Astrocyte (in vitro differentiated cells and primary cell): ENCODE results near the gene TOGARAM2. TPM values are rescaled to one million over a fixed set of nuclear protein-coding genes. Genes with fewer than 3 reads are reported as not detected.
"Not testable (repeated sequence)": the region's sequence is repeated elsewhere in the genome, so short reads cannot be mapped to it uniquely, and the experiment has no call there.

Experiments
- DNase-seq: peaks from one replicate; pipeline ENCODE4 v3.0.0-alpha.2; 2010; ENCODE audit warnings: low read depth
- FAIRE-seq: peaks from 2 replicates; lab custom pipeline; 2011; peaks lifted over from hg19 to GRCh38; lab: Jason Lieb, UNC
- H2AFZ ChIP-seq: 2 replicates; pipeline ENCODE4 v1.6.0; 2012; ENCODE audit warnings: low read depth, low read length, inconsistent platforms
- H3K27ac ChIP-seq: 2 replicates; pipeline ENCODE4 v1.5.1; 2011; ENCODE audit warnings: low read depth, low read length, inconsistent platforms
- H3K27me3 ChIP-seq: 2 replicates; pipeline ENCODE4 v1.6.0; 2011; ENCODE audit warnings: low read length, inconsistent platforms; ENCODE audit not compliant: insufficient read depth
- H3K36me3 ChIP-seq: 2 replicates; pipeline ENCODE4 v1.5.1; 2011; ENCODE audit warnings: low read length, inconsistent platforms; ENCODE audit not compliant: insufficient read depth
- H3K4me1 ChIP-seq: 2 replicates; pipeline ENCODE4 v1.5.1; 2011; ENCODE audit warnings: low read length, inconsistent platforms; ENCODE audit not compliant: insufficient read depth
- H3K4me2 ChIP-seq: 2 replicates; pipeline ENCODE4 v1.6.0; 2012; ENCODE audit warnings: low read length, inconsistent platforms
- H3K4me3 ChIP-seq: 2 replicates; pipeline ENCODE4 v1.5.1; 2011; ENCODE audit warnings: low read depth, mild to moderate bottlenecking, low read length, inconsistent platforms; ENCODE audit not compliant: insufficient read depth
- H3K79me2 ChIP-seq: 2 replicates; pipeline ENCODE4 v1.6.0; 2012; ENCODE audit warnings: mild to moderate bottlenecking, low read length, inconsistent platforms; ENCODE audit not compliant: insufficient read depth
- H3K9ac ChIP-seq: 2 replicates; pipeline ENCODE4 v1.6.0; 2012; ENCODE audit warnings: mild to moderate bottlenecking, low read length, inconsistent platforms
- H3K9me3 ChIP-seq: 2 replicates; pipeline ENCODE4 v1.5.1; 2012; ENCODE audit warnings: low read depth, mild to moderate bottlenecking, low read length, inconsistent platforms; ENCODE audit not compliant: insufficient read depth
- H4K20me1 ChIP-seq: 2 replicates; pipeline ENCODE4 v1.6.0; 2012; ENCODE audit warnings: low read length, inconsistent platforms; ENCODE audit not compliant: insufficient read depth
- H3K27ac Mint-ChIP-seq: one replicate; pipeline ENCODE4 v1.8.0; 2021; ENCODE audit warnings: mild to moderate bottlenecking, mixed read lengths; ENCODE audit not compliant: unreplicated experiment
- H3K27me3 Mint-ChIP-seq: one replicate; pipeline ENCODE4 v1.8.0; 2021; ENCODE audit warnings: low read depth, mixed read lengths; ENCODE audit not compliant: unreplicated experiment
- H3K36me3 Mint-ChIP-seq: one replicate; pipeline ENCODE4 v1.8.0; 2021; ENCODE audit warnings: low read depth, mixed read lengths; ENCODE audit not compliant: unreplicated experiment
- H3K4me1 Mint-ChIP-seq: one replicate; pipeline ENCODE4 v1.8.0; 2021; ENCODE audit warnings: low read depth, mixed read lengths; ENCODE audit not compliant: unreplicated experiment
- H3K4me3 Mint-ChIP-seq: one replicate; pipeline ENCODE4 v1.8.0; 2021; ENCODE audit warnings: mild to moderate bottlenecking, moderate library complexity, mixed read lengths; ENCODE audit not compliant: unreplicated experiment
- H3K9me3 Mint-ChIP-seq: one replicate; pipeline ENCODE4 v1.8.0; 2021; ENCODE audit warnings: mild to moderate bottlenecking, mixed read lengths; ENCODE audit not compliant: unreplicated experiment
- EZH2 ChIP-seq: IDR thresholded peaks from 2 replicates; pipeline ENCODE4 v1.6.1; 2012; ENCODE audit warnings: mild to moderate bottlenecking, low read length, inconsistent platforms; ENCODE audit not compliant: insufficient read depth
- total RNA-seq: library from RNA; stranded (reverse); gene quantifications from 2 replicates; pipeline ENCODE4 v1.2.1, GENCODE V29; 2021
- TF ChIP-seq, protein P1 (sequence below): IDR thresholded peaks from 2 replicates; pipeline ENCODE4 v1.5.1; 2011; ENCODE audit warnings: low read depth, mild to moderate bottlenecking, inconsistent platforms, low read length, moderate library complexity; ENCODE audit not compliant: insufficient read depth

The TOGARAM2 gene
- total RNA-seq, 1 donor from 2014 or later, result 0.73 TPM

GRCh38 chr2:28976584-28976983, 4.5 kb upstream of the TOGARAM2 start:
- H3K36me3 ChIP-seq, result no peaks in the 10 kb centered on the region
- Mint-ChIP-seq H3K4me1 (peaks cover 7% of the 10 kb centered on the region), H3K27me3 (peaks cover 22% of the 10 kb centered on the region), H3K36me3 (no peaks in the 10 kb centered on the region), H3K4me3 (no peak overlapping the region), H3K9me3 (no peaks in the 10 kb centered on the region), H3K27ac (peak overlapping the region; percentile 89)
- H3K4me1 ChIP-seq, result peaks cover 12% of the 10 kb centered on the region
- no peaks in the 10 kb centered on the region for H3K27me3 ChIP-seq
- H4K20me1 ChIP-seq, result no peaks in the 10 kb centered on the region
- H3K4me2 ChIP-seq, result peak overlapping the region; percentile 41
- TF ChIP-seq EZH2, result no peak
- TF ChIP-seq, protein P1, sequence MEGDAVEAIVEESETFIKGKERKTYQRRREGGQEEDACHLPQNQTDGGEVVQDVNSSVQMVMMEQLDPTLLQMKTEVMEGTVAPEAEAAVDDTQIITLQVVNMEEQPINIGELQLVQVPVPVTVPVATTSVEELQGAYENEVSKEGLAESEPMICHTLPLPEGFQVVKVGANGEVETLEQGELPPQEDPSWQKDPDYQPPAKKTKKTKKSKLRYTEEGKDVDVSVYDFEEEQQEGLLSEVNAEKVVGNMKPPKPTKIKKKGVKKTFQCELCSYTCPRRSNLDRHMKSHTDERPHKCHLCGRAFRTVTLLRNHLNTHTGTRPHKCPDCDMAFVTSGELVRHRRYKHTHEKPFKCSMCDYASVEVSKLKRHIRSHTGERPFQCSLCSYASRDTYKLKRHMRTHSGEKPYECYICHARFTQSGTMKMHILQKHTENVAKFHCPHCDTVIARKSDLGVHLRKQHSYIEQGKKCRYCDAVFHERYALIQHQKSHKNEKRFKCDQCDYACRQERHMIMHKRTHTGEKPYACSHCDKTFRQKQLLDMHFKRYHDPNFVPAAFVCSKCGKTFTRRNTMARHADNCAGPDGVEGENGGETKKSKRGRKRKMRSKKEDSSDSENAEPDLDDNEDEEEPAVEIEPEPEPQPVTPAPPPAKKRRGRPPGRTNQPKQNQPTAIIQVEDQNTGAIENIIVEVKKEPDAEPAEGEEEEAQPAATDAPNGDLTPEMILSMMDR, result no peak
- peak overlapping the region; percentile 52 for H3K9ac ChIP-seq
- no peaks in the 10 kb centered on the region for H3K79me2 ChIP-seq
- no peak for FAIRE-seq
- H2AFZ ChIP-seq, result no peak overlapping the region
- no peaks in the 10 kb centered on the region for H3K9me3 ChIP-seq
- DNase-seq, result peak; percentile 93
- H3K27ac ChIP-seq, result peak overlapping the region; percentile 63
- H3K4me3 ChIP-seq, result no peak overlapping the region

DNA sequence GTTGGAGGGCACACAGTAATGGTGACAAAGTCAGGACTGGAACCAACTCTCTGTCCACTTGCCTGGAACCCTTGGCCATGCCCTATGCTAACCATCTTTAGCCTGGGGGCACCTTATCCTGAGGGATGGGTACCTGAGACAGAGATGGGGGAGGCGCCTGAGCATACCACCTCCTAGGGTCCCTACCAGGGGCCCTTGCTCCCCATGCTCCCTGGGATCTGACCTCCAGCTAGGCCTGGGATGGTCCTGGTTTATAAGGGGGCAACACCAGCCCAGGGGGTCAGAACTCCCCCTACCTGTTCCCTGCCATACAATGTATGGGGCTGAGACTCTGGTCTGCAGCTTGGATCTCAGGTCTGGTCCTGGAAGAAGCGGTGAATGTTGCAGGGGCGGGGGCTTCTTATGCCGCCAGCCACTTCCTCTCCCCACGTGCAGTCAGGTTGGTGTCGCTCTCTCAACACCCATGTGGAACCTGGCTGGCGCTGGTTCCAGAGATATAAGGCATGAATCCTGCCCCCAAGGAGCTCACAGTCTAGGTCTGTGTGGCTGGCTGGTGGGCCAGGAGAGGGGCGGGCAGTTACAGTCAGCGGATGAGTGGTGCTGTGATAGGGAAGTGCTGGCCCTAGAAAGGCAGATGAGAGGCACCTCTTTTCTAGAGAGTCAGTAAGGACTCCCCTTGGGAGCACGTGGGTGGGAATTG, 3.8 kb upstream of the TOGARAM2 start:
- H3K27ac ChIP-seq, result peak overlapping the region; percentile 63
- FAIRE-seq, result no peak
- H3K36me3 ChIP-seq, result no peaks in the 10 kb centered on the region
- no peak overlapping the region for H3K4me3 ChIP-seq
- H3K27ac Mint-ChIP-seq, result no peak overlapping the region
- H2AFZ ChIP-seq, result no peak overlapping the region
- H3K9ac ChIP-seq, result peak overlapping the region; percentile 52
- peaks cover 7% of the 10 kb centered on the region for H3K4me1 Mint-ChIP-seq
- H3K9me3 ChIP-seq, result no peaks in the 10 kb centered on the region
- peaks cover 12% of the 10 kb centered on the region for H3K4me1 ChIP-seq
- DNase-seq, result no peak
- H4K20me1 ChIP-seq, result no peaks in the 10 kb centered on the region
- H3K9me3 Mint-ChIP-seq, result no peaks in the 10 kb centered on the region
- H3K4me2 ChIP-seq, result peak overlapping the region; percentile 41
- peaks cover 25% of the 10 kb centered on the region for H3K27me3 Mint-ChIP-seq
- no peaks in the 10 kb centered on the region for H3K79me2 ChIP-seq
- H3K4me3 Mint-ChIP-seq, result no peak overlapping the region
- no peaks in the 10 kb centered on the region for H3K27me3 ChIP-seq
- TF ChIP-seq, protein P1, result no peak
- no peak for TF ChIP-seq EZH2
- no peaks in the 10 kb centered on the region for H3K36me3 Mint-ChIP-seq

- H3K9ac ChIP-seq, H3K9me3 Mint-ChIP-seq, H3K4me3 Mint-ChIP-seq, H2AFZ ChIP-seq, H3K79me2 ChIP-seq, H4K20me1 ChIP-seq, H3K4me3 ChIP-seq, H3K36me3 Mint-ChIP-seq, H3K4me2 ChIP-seq, FAIRE-seq, DNase-seq, H3K27ac ChIP-seq, H3K27me3 ChIP-seq, H3K27ac Mint-ChIP-seq, H3K9me3 ChIP-seq, H3K36me3 ChIP-seq, H3K4me1 Mint-ChIP-seq: not testable (repeated sequence)
- peaks cover 12% of the 10 kb centered on the region for H3K4me1 ChIP-seq
- peaks cover 21% of the 10 kb centered on the region for H3K27me3 Mint-ChIP-seq
Observed at GRCh38 chr2:28978001-28978400, 3.1 kb upstream of the TOGARAM2 start.
